ENCODE data around the gene SPHK1. TPM values are rescaled to one million over a fixed set of nuclear protein-coding genes. Genes with fewer than 3 reads are reported as not detected.

Gene SPHK1
- total RNA-seq, 1 experiment from 2014 or later: 18.2 TPM

- Histone ChIP-seq H3K27ac (ENCODE audit: low read length) (no peak overlapping the region), H3K36me3 (ENCODE audit: control insufficient read depth, insufficient read depth, low read length) (0 out of 2 replicates have a peak, but pooled peaks cover 2% of the 10 kb centered on the region), H3K4me3 (ENCODE audit: low read depth in 2 of 2, low read length in 2 of 2) (no peak overlapping the region), H3K27me3 (ENCODE audit: control insufficient read depth, insufficient read depth, low read length) (no peaks in the 10 kb centered on the region), H3K4me1 (ENCODE audit: control insufficient read depth, insufficient read depth, low read length) (peaks cover 8% of the 10 kb centered on the region; the same call in 1 of the 2 replicates), H3K9me3 (ENCODE audit: control insufficient read depth, insufficient read depth, low read depth, low read length) (no peaks in the 10 kb centered on the region)
- no TSS peak for BruUV-seq (replicated peaks)
- in situ Hi-C loops (cut with HindIII; ENCODE audit: low pct_unique_long_range_greater_than_20kb, low sequenced_read_pairs) (no loop called here), intact Hi-C loops (cut with micrococcal nuclease; ENCODE audit: unreplicated experiment) (no loop called here)
- no peak for DNase-seq (ENCODE audit: low read depth, low spot score)
- ChIA-PET POLR2A (no interaction called here), CTCF (interaction anchor here (0.9 to 1.2 kb wide), 2 partner anchors 11 to 21 kb away, joined by 4 read pairs; no protein-coding TSS in a partner anchor)
- TF ChIP-seq CTCF (IDR thresholded peaks at IDR 0.05) (no peak), REST (IDR thresholded peaks at IDR 0.05; ENCODE audit: insufficient read depth in 1 of 2, low read depth in 2 of 2, low read length in 1 of 2) (no peak), TCF7L2 (IDR thresholded peaks at IDR 0.05; ENCODE audit: low read depth, low read length) (no peak), SIN3A (IDR thresholded peaks at IDR 0.05; ENCODE audit: borderline replicate concordance, insufficient read depth, low read depth, low read length) (no peak), POLR2AphosphoS5 (IDR thresholded peaks at IDR 0.05; ENCODE audit: low read depth, low read length) (no peak)
- no peak for ATAC-seq
These were observed 2.8 kb downstream of the SPHK1 start for GRCh38 chr17:76386966-76387765.

- in situ Hi-C loops (cut with HindIII; ENCODE audit: low pct_unique_long_range_greater_than_20kb, low sequenced_read_pairs): no loop called here
- H3K27ac ChIP-seq (ENCODE audit: low read length): no peak overlapping the region
- H3K27me3 ChIP-seq (ENCODE audit: control insufficient read depth, insufficient read depth, low read length): no peaks in the 10 kb centered on the region
- BruUV-seq (replicated peaks): TSS peak; percentile 73
- no peak for DNase-seq (ENCODE audit: low read depth, low spot score)
- ATAC-seq: no peak
- no peak overlapping the region for H3K4me3 ChIP-seq (ENCODE audit: low read depth in 2 of 2, low read length in 2 of 2)
- ChIA-PET CTCF (interaction anchor here (0.6 to 1.1 kb wide), 5 partner anchors 9 to 130 kb away, joined by 3 to 10 read pairs (median 5); no protein-coding TSS in a partner anchor), POLR2A (no interaction called here)
- no peak for TF ChIP-seq TCF7L2 (IDR thresholded peaks at IDR 0.05; ENCODE audit: low read depth, low read length)
- no peak for TF ChIP-seq POLR2AphosphoS5 (IDR thresholded peaks at IDR 0.05; ENCODE audit: low read depth, low read length)
- no peak; the same call in 1 of the 2 replicates for TF ChIP-seq CTCF (IDR thresholded peaks at IDR 0.05)
- no peak for TF ChIP-seq REST (IDR thresholded peaks at IDR 0.05; ENCODE audit: insufficient read depth in 1 of 2, low read depth in 2 of 2, low read length in 1 of 2)
- no peak for TF ChIP-seq SIN3A (IDR thresholded peaks at IDR 0.05; ENCODE audit: borderline replicate concordance, insufficient read depth, low read depth, low read length)
- H3K36me3 ChIP-seq (ENCODE audit: control insufficient read depth, insufficient read depth, low read length): peaks cover 5% of the 10 kb centered on the region; the same call in 1 of the 2 replicates
- peaks cover 3% of the 10 kb centered on the region; the same call in 1 of the 2 replicates for H3K4me1 ChIP-seq (ENCODE audit: control insufficient read depth, insufficient read depth, low read length)
- H3K9me3 ChIP-seq (ENCODE audit: control insufficient read depth, insufficient read depth, low read depth, low read length): no peaks in the 10 kb centered on the region
- intact Hi-C loops (cut with micrococcal nuclease; ENCODE audit: unreplicated experiment): no loop called here
These were observed 4.8 kb downstream of the SPHK1 start for GRCh38 chr17:76388966-76389888.

Data from Panc1 (cell line).